ENCODE measurements around the gene UQCC2. TPM values are rescaled to one million over a fixed set of nuclear protein-coding genes. Genes with fewer than 3 reads are reported as not detected.

The UQCC2 gene
- total RNA-seq, 1 donor from 2014 or later, result 54.9 TPM

GRCh38 chr6:33668914-33669313 lies 42.6 kb downstream of the UQCC2 start:
- H3K4me3 Mint-ChIP-seq (ENCODE audit: unreplicated experiment), result no peak overlapping the region
- peaks cover 42% of the 10 kb centered on the region for H3K36me3 Mint-ChIP-seq (ENCODE audit: low read depth, unreplicated experiment)
- peaks cover 14% of the 10 kb centered on the region for H3K27me3 Mint-ChIP-seq (ENCODE audit: unreplicated experiment)
- H3K4me1 Mint-ChIP-seq (ENCODE audit: unreplicated experiment), result no peaks in the 10 kb centered on the region
- no peak for DNase-seq (ENCODE audit: low spot score)
- H3K9me3 Mint-ChIP-seq (ENCODE audit: unreplicated experiment), result no peaks in the 10 kb centered on the region
- TF ChIP-seq CTCF (IDR thresholded peaks at IDR 0.05; ENCODE audit: unreplicated experiment), result no peak
- no peak overlapping the region for H3K27ac Mint-ChIP-seq (ENCODE audit: unreplicated experiment)

- Mint-ChIP-seq H3K27me3 (ENCODE audit: unreplicated experiment) (peaks cover 16% of the 10 kb centered on the region), H3K36me3 (ENCODE audit: low read depth, unreplicated experiment) (peaks cover 43% of the 10 kb centered on the region), H3K9me3 (ENCODE audit: unreplicated experiment) (no peaks in the 10 kb centered on the region), H3K4me3 (ENCODE audit: unreplicated experiment) (no peak overlapping the region), H3K4me1 (ENCODE audit: unreplicated experiment) (no peaks in the 10 kb centered on the region), H3K27ac (ENCODE audit: unreplicated experiment) (no peak overlapping the region)
- TF ChIP-seq CTCF (IDR thresholded peaks at IDR 0.05; ENCODE audit: unreplicated experiment), result no peak
- no peak for DNase-seq (ENCODE audit: low spot score)
Observed at GRCh38 chr6:33668328-33668727, 43.2 kb downstream of the UQCC2 start.

GRCh38 chr6:33667776-33668175 lies 43.7 kb downstream of the UQCC2 start:
- TF ChIP-seq CTCF (IDR thresholded peaks at IDR 0.05; ENCODE audit: unreplicated experiment), result no peak
- DNase-seq (ENCODE audit: low spot score), result no peak
- no peaks in the 10 kb centered on the region for H3K4me1 Mint-ChIP-seq (ENCODE audit: unreplicated experiment)
- no peak overlapping the region for H3K4me3 Mint-ChIP-seq (ENCODE audit: unreplicated experiment)
- H3K27ac Mint-ChIP-seq (ENCODE audit: unreplicated experiment), result no peak overlapping the region
- peaks cover 46% of the 10 kb centered on the region for H3K36me3 Mint-ChIP-seq (ENCODE audit: low read depth, unreplicated experiment)
- H3K27me3 Mint-ChIP-seq (ENCODE audit: unreplicated experiment), result peaks cover 16% of the 10 kb centered on the region
- H3K9me3 Mint-ChIP-seq (ENCODE audit: unreplicated experiment), result no peaks in the 10 kb centered on the region

GRCh38 chr6:33667072-33667471 lies 44.4 kb downstream of the UQCC2 start:
- H3K9me3 Mint-ChIP-seq (ENCODE audit: unreplicated experiment), result no peaks in the 10 kb centered on the region
- H3K27me3 Mint-ChIP-seq (ENCODE audit: unreplicated experiment), result peaks cover 17% of the 10 kb centered on the region
- H3K36me3 Mint-ChIP-seq (ENCODE audit: low read depth, unreplicated experiment), result peaks cover 46% of the 10 kb centered on the region
- no peak for TF ChIP-seq CTCF (IDR thresholded peaks at IDR 0.05; ENCODE audit: unreplicated experiment)
- H3K4me3 Mint-ChIP-seq (ENCODE audit: unreplicated experiment), result no peak overlapping the region
- no peak overlapping the region for H3K27ac Mint-ChIP-seq (ENCODE audit: unreplicated experiment)
- H3K4me1 Mint-ChIP-seq (ENCODE audit: unreplicated experiment), result no peaks in the 10 kb centered on the region
- no peak for DNase-seq (ENCODE audit: low spot score)

GRCh38 chr6:33665957-33666356 lies 45.5 kb downstream of the UQCC2 start:
- H3K36me3 Mint-ChIP-seq (ENCODE audit: low read depth, unreplicated experiment), result peaks cover 42% of the 10 kb centered on the region
- H3K4me3 Mint-ChIP-seq (ENCODE audit: unreplicated experiment), result no peak overlapping the region
- no peaks in the 10 kb centered on the region for H3K9me3 Mint-ChIP-seq (ENCODE audit: unreplicated experiment)
- H3K4me1 Mint-ChIP-seq (ENCODE audit: unreplicated experiment), result no peaks in the 10 kb centered on the region
- H3K27ac Mint-ChIP-seq (ENCODE audit: unreplicated experiment), result no peak overlapping the region
- no peak for DNase-seq (ENCODE audit: low spot score)
- H3K27me3 Mint-ChIP-seq (ENCODE audit: unreplicated experiment), result peaks cover 21% of the 10 kb centered on the region
- no peak for TF ChIP-seq CTCF (IDR thresholded peaks at IDR 0.05; ENCODE audit: unreplicated experiment)

All from endothelial cell (in vitro differentiated cells).